Measurements from ENCODE around the gene PCDH9. TPM values are rescaled to one million over a fixed set of nuclear protein-coding genes. Genes with fewer than 3 reads are reported as not detected.

PCDH9 gene
- total and polyA plus RNA-seq, 2 of the 4 experiments (the other 2 are of a cell fraction): 2.2 to 10.2 TPM

- no peak overlapping the region for H3K4me3 ChIP-seq (ENCODE audit: insufficient read depth, low read depth, low read length)
- H2BK20ac ChIP-seq (ENCODE audit: low read depth, low read length): no peak overlapping the region
- no peak overlapping the region for H2BK15ac ChIP-seq (ENCODE audit: low read depth, low read length)
- peaks cover under 1% of the 10 kb centered on the region; the same call in 1 of the 2 replicates for H3K4me1 ChIP-seq (ENCODE audit: control insufficient read depth, insufficient read depth, low read length)
- no peak for TF ChIP-seq CTCF (conservative IDR thresholded peaks at IDR 0.05; ENCODE audit: low read depth, low read length)
- no peak for TF ChIP-seq CEBPB (IDR thresholded peaks at IDR 0.05; ENCODE audit: low read depth, low read length)
- TF ChIP-seq CHD1 (IDR thresholded peaks at IDR 0.05; ENCODE audit: low read depth, low read length): no peak
- no peak for TF ChIP-seq RFX5 (IDR thresholded peaks at IDR 0.05; ENCODE audit: low read depth, low read length)
- TF ChIP-seq POLR2A (IDR thresholded peaks at IDR 0.05; ENCODE audit: low read depth, low read length): no peak
- no peak for TF ChIP-seq NFE2L2 (IDR thresholded peaks at IDR 0.05; ENCODE audit: low read depth, low read length)
- no peak for TF ChIP-seq FOS (IDR thresholded peaks at IDR 0.05; ENCODE audit: low read depth, low read length)
- no peak for TF ChIP-seq ELK1 (IDR thresholded peaks at IDR 0.05; ENCODE audit: borderline replicate concordance, low read depth, low read length)
- no peak for TF ChIP-seq MAZ (IDR thresholded peaks at IDR 0.05; ENCODE audit: borderline replicate concordance, low read depth, low read length)
- TF ChIP-seq MXI1 (IDR thresholded peaks at IDR 0.05; ENCODE audit: borderline replicate concordance, low read depth, low read length): no peak
- TF ChIP-seq SMC3 (IDR thresholded peaks at IDR 0.05; ENCODE audit: low read depth, low read length): no peak
- no peak for TF ChIP-seq RAD21 (IDR thresholded peaks at IDR 0.05; ENCODE audit: low read length)
- TF ChIP-seq BHLHE40 (IDR thresholded peaks at IDR 0.05; ENCODE audit: low read depth, low read length): no peak
- no peak for TF ChIP-seq RCOR1 (IDR thresholded peaks at IDR 0.05; ENCODE audit: insufficient replicate concordance, low read length)
- TF ChIP-seq MAFK (IDR thresholded peaks at IDR 0.05; ENCODE audit: low read depth, low read length): no peak
- no peak for TF ChIP-seq USF2 (IDR thresholded peaks at IDR 0.05; ENCODE audit: low read depth, low read length)
- no peak overlapping the region for H2AFZ ChIP-seq (replicated peaks; ENCODE audit: low read length, poor library complexity)
- no peak overlapping the region for H3K4me2 ChIP-seq (ENCODE audit: low read depth, low read length)
- WGBS, 2 experiments (ENCODE audit: extremely low coverage in 2 of 2, insufficient read length in 1 of 2): no CpG with 5 or more reads among the region's 2 CpGs
- H4K91ac ChIP-seq (ENCODE audit: insufficient read depth, low read depth, low read length): no peak overlapping the region
- H3K27ac ChIP-seq (ENCODE audit: insufficient read depth, low read length): no peak overlapping the region
- no peak overlapping the region for H4K5ac ChIP-seq (ENCODE audit: low read depth, low read length)
- ChIA-PET POLR2A (ENCODE audit: unreplicated experiment) (no interaction called here), CTCF (no interaction called here)
- in situ Hi-C loops (cut with MboI; ENCODE audit: low sequenced_read_pairs): no loop called here
- H3K14ac ChIP-seq (replicated peaks; ENCODE audit: low read depth, low read length): no peak overlapping the region
- dilution Hi-C loops (cut with HindIII; ENCODE audit: low sequenced_read_pairs, unreplicated experiment): no loop called here
- intact Hi-C loops (cut with micrococcal nuclease): no loop called here
- no peak overlapping the region for H2AK5ac ChIP-seq (ENCODE audit: low read depth, low read length)
- H3K9ac ChIP-seq (ENCODE audit: low read depth, low read length): no peak overlapping the region
- no peaks in the 10 kb centered on the region for H3K79me1 ChIP-seq (ENCODE audit: low read depth in 1 of 2, low read length in 2 of 2)
- H3K18ac ChIP-seq (ENCODE audit: low read depth, low read length): no peak overlapping the region
- no peaks in the 10 kb centered on the region for H3K9me3 ChIP-seq (ENCODE audit: control insufficient read depth, insufficient read depth, low read length)
- ATAC-seq (ENCODE audit: low read depth) (no peak), DNase-seq (no peak)
- H3K36me3 ChIP-seq (ENCODE audit: control insufficient read depth, insufficient read depth, low read length): no peaks in the 10 kb centered on the region
- no peaks in the 10 kb centered on the region for H4K20me1 ChIP-seq (ENCODE audit: insufficient read depth, low read length)
- H2AK9ac ChIP-seq (replicated peaks; ENCODE audit: low read depth, low read length, poor library complexity): no peak overlapping the region
- H2BK120ac ChIP-seq (ENCODE audit: low read depth, low read length): no peak overlapping the region
- no TSS peak for BruUV-seq (replicated peaks)
- no peak overlapping the region for H3K56ac ChIP-seq (ENCODE audit: extremely low read depth, insufficient read depth, low read length)
- no peaks in the 10 kb centered on the region for H3K9me1 ChIP-seq (ENCODE audit: insufficient read depth, low read length)
- no peak overlapping the region for H2BK5ac ChIP-seq (ENCODE audit: low read depth, low read length, poor library complexity, severe bottlenecking)
- H4K8ac ChIP-seq (ENCODE audit: low read depth in 2 of 2, low read length in 2 of 2): no peak overlapping the region
- H3K23ac ChIP-seq (ENCODE audit: low read depth, low read length): no peak overlapping the region
- H3K27me3 ChIP-seq (ENCODE audit: control insufficient read depth, insufficient read depth, low read length): no peaks in the 10 kb centered on the region
- no peak overlapping the region for H3K4ac ChIP-seq (ENCODE audit: low read depth, low read length)
Observed at GRCh38 chr13:66640231-66640630, 589.9 kb downstream of the PCDH9 start.

All from IMR-90 (cell line).